Suprapubic skin (tissue), 3 donors: ENCODE measurements around the gene VAV2.

Source experiments
- CTCF ChIP-seq, 2 donors: fragments of 200-600 bp in 1 of 2; fragments of 450-650 bp in 1 of 2; sonication (generic) in 1 of 2; IDR thresholded peaks; one replicate each; pipeline ENCODE4 v1.5.1; 2016 to 2019; ENCODE audit warnings: antibody characterized with exemption in 2 of 2, mild to moderate bottlenecking in 1 of 2, moderate library complexity in 1 of 2
- EP300 ChIP-seq: sonication (generic); formaldehyde crosslinking; IDR thresholded peaks from one replicate; pipeline ENCODE4 v1.6.1; 2017; ENCODE audit warnings: antibody characterized with exemption

- TF ChIP-seq EP300: no peak
- TF ChIP-seq CTCF (IDR thresholded peaks at IDR 0.05): no peak
Measured at GRCh38 chr9:133973111-133973790, 18.9 kb downstream of the VAV2 start.
